A549 (cell line): ENCODE measurements around the gene FMR1NB. TPM values are rescaled to one million over a fixed set of nuclear protein-coding genes. Genes with fewer than 3 reads are reported as not detected.

Source experiments
- ATAC-seq, 2 experiments: fragments of 200-7000 bp in 1 of 2; fragments of >200 bp in 1 of 2; cut with Nextera tagmentation in 1 of 2; cut with Tn5 transposase in 1 of 2; 3 replicates each; pipeline versions ENCODE4 v1.8.0 to v1.9.1; 2018 to 2020; ENCODE audit warnings: mild to moderate bottlenecking in 1 of 2, moderate library complexity in 1 of 2
- CTCF ChIA-PET: fragments of 300-600 bp; sonication (Branson Sonifier 250); formaldehyde crosslinking; extraction: SDS; loops from one replicate; lab custom pipeline; 2021; ENCODE audit warnings: antibody characterized with exemption, inconsistent platforms; lab: Yijun Ruan, JAX
- POLR2A ChIA-PET: fragments of 350-600 bp; formaldehyde crosslinking; extraction: SDS; loops from one replicate; lab custom pipeline; 2021; ENCODE audit warnings: antibody characterized with exemption, inconsistent platforms; lab: Yijun Ruan, JAX
- DNase-seq, 2 experiments: peaks; one replicate each; pipeline versions ENCODE4 v3.0.0 to v3.0.0-alpha.2; 2011 to 2016; ENCODE audit warnings: low read depth in 1 of 2, low spot score in 1 of 2
- FAIRE-seq: peaks from 2 replicates; lab custom pipeline; 2011; peaks lifted over from hg19 to GRCh38; lab: Jason Lieb, UNC
- H3K27ac ChIP-seq, 2 experiments: fragments of >200 bp; sonication (Bioruptor Twin); formaldehyde crosslinking; 3 replicates each; pipeline ENCODE4 v1.5.1; 2016 to 2017
- H3K4me1 ChIP-seq: fragments of >200 bp; sonication (Bioruptor Twin); formaldehyde crosslinking; 3 replicates; pipeline ENCODE4 v1.6.1; 2016
- H3K4me2 ChIP-seq: fragments of >200 bp; sonication (Bioruptor Twin); formaldehyde crosslinking; 3 replicates; pipeline ENCODE4 v1.6.1; 2016
- H3K4me3 ChIP-seq: fragments of >200 bp; sonication (Bioruptor Twin); formaldehyde crosslinking; 3 replicates; pipeline ENCODE4 v1.5.1; 2016
- H3K9me3 ChIP-seq: fragments of >200 bp; sonication (Bioruptor Twin); formaldehyde crosslinking; 3 replicates; pipeline ENCODE4 v1.6.1; 2016
- CBX8 ChIP-seq: fragments of 200-600 bp; sonication (generic); IDR thresholded peaks from 2 replicates; pipeline ENCODE4 v1.6.1; 2016
- CHD2 ChIP-seq: fragments of 150-350 bp; IDR thresholded peaks from 2 replicates; pipeline ENCODE4 v1.6.1; 2014; ENCODE audit warnings: low read length; ENCODE audit not compliant: partially characterized antibody
- EHF ChIP-seq: fragments of 250-450 bp; sonication (Bioruptor Pico); IDR thresholded peaks from 2 replicates; pipeline ENCODE4 v1.5.0; 2020; ENCODE audit warnings: mild to moderate bottlenecking
- ELK1 ChIP-seq: fragments of 150-350 bp; IDR thresholded peaks from 2 replicates; pipeline ENCODE4 v1.6.1; 2014; ENCODE audit warnings: low read depth, mild to moderate bottlenecking, low read length
- EP300 ChIP-seq, 2 experiments: fragments of >200 bp; sonication (Bioruptor Twin); formaldehyde crosslinking; IDR thresholded peaks; 2 replicates in 1 of 2; 3 replicates in 1 of 2; pipeline ENCODE4 v1.6.1; 2016 to 2017
- FOSL2 ChIP-seq, 2 experiments: fragments of 450-650 bp in 1 of 2; fragments of >200 bp in 1 of 2; sonication (Bioruptor Twin) in 1 of 2; formaldehyde crosslinking; IDR thresholded peaks; 2 replicates each; pipeline versions ENCODE4 v1.5.0 to v1.6.1; 2016 to 2020; ENCODE audit warnings: mild to moderate bottlenecking in 1 of 2, moderate library complexity in 1 of 2
- FOXS1 ChIP-seq: fragments of 250-450 bp; sonication (Bioruptor Pico); IDR thresholded peaks from 2 replicates; pipeline ENCODE4 v1.5.0; 2020; ENCODE audit warnings: mild to moderate bottlenecking, moderate library complexity
- GATA3 ChIP-seq: IDR thresholded peaks from 2 replicates; pipeline ENCODE4 v1.6.1; 2012; ENCODE audit warnings: borderline replicate concordance
- HMGXB4 ChIP-seq: fragments of 250-450 bp; sonication (Bioruptor Pico); IDR thresholded peaks from 2 replicates; pipeline ENCODE4 v1.5.0; 2021; ENCODE audit warnings: mild to moderate bottlenecking, moderate library complexity, borderline replicate concordance
- HOXA7 ChIP-seq: fragments of 250-450 bp; sonication (Bioruptor Pico); IDR thresholded peaks from 2 replicates; pipeline ENCODE4 v1.5.0; 2020; ENCODE audit warnings: mild to moderate bottlenecking, moderate library complexity
- JUN ChIP-seq, 2 experiments: fragments of >200 bp; sonication (Bioruptor Twin); formaldehyde crosslinking; IDR thresholded peaks; 2 replicates in 1 of 2; 3 replicates in 1 of 2; pipeline ENCODE4 v1.6.1; 2016 to 2017
- MAX ChIP-seq: IDR thresholded peaks from 2 replicates; pipeline ENCODE4 v1.6.1; 2012
- MAZ ChIP-seq: fragments of 150-350 bp; IDR thresholded peaks from 2 replicates; pipeline ENCODE4 v1.6.1; 2014; ENCODE audit warnings: antibody characterized with exemption, low read depth, low read length, borderline replicate concordance
- NR3C1 ChIP-seq: fragments of >200 bp; sonication (Bioruptor Twin); formaldehyde crosslinking; IDR thresholded peaks from 3 replicates; pipeline ENCODE4 v1.6.1; 2017
- RAD21 ChIP-seq, 2 experiments: fragments of >200 bp in 1 of 2; sonication (Bioruptor Twin) in 1 of 2; formaldehyde crosslinking in 1 of 2; IDR thresholded peaks in 1 of 2; conservative IDR thresholded peaks in 1 of 2; 2 replicates in 1 of 2; 3 replicates in 1 of 2; pipeline ENCODE4 v1.6.1; 2012 to 2018; ENCODE audit warnings: inconsistent platforms in 1 of 2
- REST ChIP-seq: fragments of 200-600 bp; sonication (generic); IDR thresholded peaks from 2 replicates; pipeline ENCODE4 v1.6.1; 2016; ENCODE audit warnings: antibody characterized with exemption, mild to moderate bottlenecking, moderate library complexity
- RNF2 ChIP-seq: fragments of 200-600 bp; sonication (generic); IDR thresholded peaks from 2 replicates; pipeline ENCODE4 v1.6.1; 2016; ENCODE audit warnings: low read depth, mild to moderate bottlenecking, antibody characterized with exemption, moderate library complexity, borderline replicate concordance
- SMC3 ChIP-seq: fragments of >200 bp; sonication (Bioruptor Twin); formaldehyde crosslinking; IDR thresholded peaks from 3 replicates; pipeline ENCODE4 v1.6.1; 2018; ENCODE audit warnings: inconsistent platforms
- SREBF2 ChIP-seq: fragments of 450-650 bp; IDR thresholded peaks from 2 replicates; pipeline ENCODE4 v1.6.1; 2014; ENCODE audit warnings: mild to moderate bottlenecking, moderate library complexity
- ZC3H11A ChIP-seq: fragments of 450-650 bp; IDR thresholded peaks from 2 replicates; pipeline ENCODE4 v1.6.1; 2014; ENCODE audit warnings: antibody characterized with exemption, mild to moderate bottlenecking
- ZFP36 ChIP-seq: fragments of 450-650 bp; IDR thresholded peaks from 2 replicates; pipeline ENCODE4 v1.6.1; 2014; ENCODE audit warnings: borderline replicate concordance; ENCODE audit not compliant: partially characterized antibody
- ZNF302 ChIP-seq: fragments of 250-450 bp; sonication (Bioruptor Pico); IDR thresholded peaks from 2 replicates; pipeline ENCODE4 v1.9.0; 2021; ENCODE audit warnings: inconsistent platforms, mild to moderate bottlenecking, moderate library complexity
- ZSCAN20 ChIP-seq: fragments of 250-450 bp; sonication (Bioruptor Pico); IDR thresholded peaks from 2 replicates; pipeline ENCODE4 v1.8.0; 2022; ENCODE audit warnings: mild to moderate bottlenecking, moderate library complexity
- WGBS: methylation state at CpG from one replicate; pipeline ENCODE4 v1.1.6; 2017; ENCODE audit errors: missing lambda C conversion rate; 5-methylcytosine and 5-hydroxymethylcytosine counted together
- polyA plus RNA-seq, 4 experiments: library from polyadenylated mRNA; depleted of rRNA in 3 of 4; stranded (reverse); fragments of >200 nt; fragmentation: RNase III in 1 of 4; extraction: RNeasy Plus Mini Kit Qiagen cat#74134 plus additional on column Dnase treatment in 1 of 4; gene quantifications; 2 replicates in 3 of 4; 3 replicates in 1 of 4; pipeline ENCODE4 v1.2.3, GENCODE V29; 2011 to 2017

FMR1NB gene
- polyA plus RNA-seq, 2 of the 4 experiments (the other 2 are of a cell fraction), result not detected

DNA sequence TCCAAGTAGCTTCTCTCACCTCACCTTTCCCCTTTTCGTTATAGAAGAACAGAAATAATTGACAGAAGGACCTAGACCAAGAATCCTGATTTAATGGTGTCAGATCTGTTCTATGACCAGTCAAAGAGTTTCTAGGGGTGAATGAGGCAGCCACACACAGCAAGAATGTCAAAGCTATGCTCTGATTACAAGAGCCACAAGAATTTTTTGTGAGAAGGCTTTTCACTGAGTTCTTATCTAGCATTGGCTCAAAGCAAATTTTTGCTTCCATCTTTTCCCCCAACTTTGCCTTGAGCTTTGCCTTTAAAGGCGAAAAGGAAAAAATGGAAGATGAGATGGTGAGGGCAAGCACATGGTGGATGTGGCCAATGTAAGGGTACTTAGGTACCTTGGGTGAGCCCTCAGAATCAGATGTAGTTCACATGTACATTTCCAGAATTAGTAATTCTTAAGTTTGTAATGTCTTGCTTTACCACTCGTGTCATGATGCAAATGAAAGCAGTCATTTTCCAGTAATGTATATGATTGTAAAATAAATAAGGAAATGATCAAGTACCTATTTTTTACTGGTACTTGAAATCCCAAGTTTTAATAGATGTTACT lies 45.9 kb upstream of the FMR1NB start:
- Histone ChIP-seq H3K4me2 (no peak overlapping the region), H3K4me3 (no peak overlapping the region), H3K9me3 (no peaks in the 10 kb centered on the region), H3K27ac (no peak overlapping the region), H3K4me1 (no peaks in the 10 kb centered on the region)
- no peak for TF ChIP-seq RNF2
- TF ChIP-seq ELK1, result no peak
- no peak for TF ChIP-seq ZC3H11A
- no peak for TF ChIP-seq EHF
- TF ChIP-seq ZFP36, result no peak
- no peak for TF ChIP-seq CHD2
- no peak for TF ChIP-seq JUN (IDR thresholded peaks at IDR 0.05)
- TF ChIP-seq SREBF2, result no peak
- TF ChIP-seq HMGXB4, result no peak
- no peak for TF ChIP-seq REST
- no peak for TF ChIP-seq NR3C1
- TF ChIP-seq ZSCAN20 (CRISPR knock-in tag), result no peak
- no peak for TF ChIP-seq MAZ
- no peak for TF ChIP-seq FOXS1
- TF ChIP-seq FOSL2 (IDR thresholded peaks at IDR 0.05), result no peak
- no peak for TF ChIP-seq FOSL2 (CRISPR knock-in tag; IDR thresholded peaks at IDR 0.05)
- POLR2A ChIA-PET, result no interaction called here
- DNase-seq (no peak), ATAC-seq (no peak), FAIRE-seq (no peak)
- 91% methylated on average over 3 of the region's 3 CpGs for WGBS
- CTCF ChIA-PET, result interaction anchor here (1.1 kb wide), 1 partner anchor 15 kb away, joined by 3 read pairs; no protein-coding TSS in a partner anchor

GRCh38 chrX:147945286-147945685 lies 35.9 kb upstream of the FMR1NB start:
- no peak for TF ChIP-seq ZFP36
- no peak for TF ChIP-seq EP300 (IDR thresholded peaks at IDR 0.05)
- TF ChIP-seq HOXA7 (CRISPR knock-in tag), result no peak
- no peak for TF ChIP-seq GATA3
- TF ChIP-seq ZSCAN20 (CRISPR knock-in tag), result no peak
- TF ChIP-seq SMC3, result no peak
- TF ChIP-seq CBX8, result no peak
- TF ChIP-seq MAX, result no peak
- no peak for TF ChIP-seq HMGXB4
- no peak for TF ChIP-seq ZNF302 (CRISPR knock-in tag)
- no peak for TF ChIP-seq RAD21 (conservative IDR thresholded peaks at IDR 0.05 in 1 of 2, IDR thresholded peaks at IDR 0.05 in 1 of 2)
- no peak overlapping the region for H3K4me3 ChIP-seq
- DNase-seq (no peak), FAIRE-seq (peak; percentile 61), ATAC-seq (no peak)
- ChIA-PET POLR2A (no interaction called here), CTCF (no interaction called here)
- WGBS, result 94% methylated on average over 5 of the region's 5 CpGs
- no peak overlapping the region for H3K27ac ChIP-seq
- no peaks in the 10 kb centered on the region for H3K9me3 ChIP-seq
- no peak overlapping the region for H3K4me2 ChIP-seq
- H3K4me1 ChIP-seq, result peaks cover 5% of the 10 kb centered on the region; the same call in 1 of the 3 replicates
